Measurements from ENCODE around the gene RALGAPA2. TPM values are rescaled to one million over a fixed set of nuclear protein-coding genes. Genes with fewer than 3 reads are reported as not detected.

RALGAPA2 gene
- total RNA-seq, 1 donor from 2014 or later, result 73.8 TPM

- no peak for TF ChIP-seq CTCF (IDR thresholded peaks at IDR 0.05)
- intact Hi-C loops (cut with DNase I), result no loop called here
- Histone ChIP-seq H3K4me3 (no peak overlapping the region), H3K27me3 (ENCODE audit: low read depth) (no peaks in the 10 kb centered on the region), H3K36me3 (peaks cover 44% of the 10 kb centered on the region), H3K27ac (no peak overlapping the region), H3K9me3 (no peaks in the 10 kb centered on the region), H3K4me1 (no peaks in the 10 kb centered on the region)
- ATAC-seq, result no peak
- DNase-seq, result no peak
These were observed 87.5 kb downstream of the RALGAPA2 start for GRCh38 chr20:20624914-20625313.

- H3K27ac ChIP-seq, result no peak overlapping the region
- intact Hi-C loops (cut with DNase I), result no loop called here
- H3K4me1 ChIP-seq, result no peaks in the 10 kb centered on the region
- TF ChIP-seq CTCF (IDR thresholded peaks at IDR 0.05), result no peak
- peaks cover 46% of the 10 kb centered on the region for H3K36me3 ChIP-seq
- no peak for ATAC-seq
- H3K27me3 ChIP-seq (ENCODE audit: low read depth), result no peaks in the 10 kb centered on the region
- H3K9me3 ChIP-seq, result no peaks in the 10 kb centered on the region
- no peak for DNase-seq
- H3K4me3 ChIP-seq, result no peak overlapping the region
These were observed 91.2 kb downstream of the RALGAPA2 start for GRCh38 chr20:20621195-20621594.

GRCh38 chr20:20614391-20614790, 98.1 kb downstream of the RALGAPA2 start:
- Histone ChIP-seq H3K27me3 (ENCODE audit: low read depth) (no peaks in the 10 kb centered on the region), H3K27ac (no peak overlapping the region), H3K36me3 (peaks cover 78% of the 10 kb centered on the region), H3K4me3 (no peak overlapping the region), H3K4me1 (peaks cover 12% of the 10 kb centered on the region), H3K9me3 (no peaks in the 10 kb centered on the region)
- intact Hi-C loops (cut with DNase I), result no loop called here
- no peak for ATAC-seq
- TF ChIP-seq CTCF (IDR thresholded peaks at IDR 0.05), result no peak
- DNase-seq, result no peak

GRCh38 chr20:20612251-20612650, 100.2 kb downstream of the RALGAPA2 start:
- Histone ChIP-seq H3K36me3 (peaks cover 73% of the 10 kb centered on the region), H3K4me1 (peaks cover 12% of the 10 kb centered on the region)

GRCh38 chr20:20611167-20611566, 101.3 kb downstream of the RALGAPA2 start:
- H3K27ac ChIP-seq, result no peak overlapping the region
- DNase-seq, result no peak
- ATAC-seq, result no peak
- no peak for TF ChIP-seq CTCF (IDR thresholded peaks at IDR 0.05)
- no peaks in the 10 kb centered on the region for H3K27me3 ChIP-seq (ENCODE audit: low read depth)
- intact Hi-C loops (cut with DNase I), result no loop called here
- H3K9me3 ChIP-seq, result no peaks in the 10 kb centered on the region
- no peak overlapping the region for H3K4me3 ChIP-seq
- H3K36me3 ChIP-seq, result peaks cover 69% of the 10 kb centered on the region
- H3K4me1 ChIP-seq, result peaks cover 12% of the 10 kb centered on the region

More at GRCh38 chr20:20612251-20612650, 100.2 kb downstream of the RALGAPA2 start:
- intact Hi-C loops (cut with DNase I), result no loop called here
- H3K4me3 ChIP-seq, result no peak overlapping the region
- no peak for TF ChIP-seq CTCF (IDR thresholded peaks at IDR 0.05)
- H3K9me3 ChIP-seq, result no peaks in the 10 kb centered on the region
- DNase-seq (no peak), ATAC-seq (no peak)
- no peak overlapping the region for H3K27ac ChIP-seq
- no peaks in the 10 kb centered on the region for H3K27me3 ChIP-seq (ENCODE audit: low read depth)

GRCh38 chr20:20609522-20609921, 102.9 kb downstream of the RALGAPA2 start:
- ATAC-seq, result no peak
- intact Hi-C loops (cut with DNase I), result no loop called here
- H3K36me3 ChIP-seq, result peaks cover 70% of the 10 kb centered on the region

More at GRCh38 chr20:20609522-20609921, 102.9 kb downstream of the RALGAPA2 start:
- TF ChIP-seq CTCF (IDR thresholded peaks at IDR 0.05), result no peak
- DNase-seq, result no peak
- no peaks in the 10 kb centered on the region for H3K27me3 ChIP-seq (ENCODE audit: low read depth)
- no peak overlapping the region for H3K27ac ChIP-seq
- peaks cover 12% of the 10 kb centered on the region for H3K4me1 ChIP-seq
- H3K9me3 ChIP-seq, result no peaks in the 10 kb centered on the region
- H3K4me3 ChIP-seq, result no peak overlapping the region
